Measurements from ENCODE around the gene CAPS.

- no peak for TF ChIP-seq CTCF (IDR thresholded peaks at IDR 0.05; ENCODE audit: low read depth, low read length)
- TF ChIP-seq MYC (IDR thresholded peaks at IDR 0.05; ENCODE audit: low read depth, low read length): no peak
These were observed 42.7 kb downstream of the CAPS start for GRCh38 chr19:5956728-5957127.
